CD8-positive, alpha-beta memory T cell (primary cell): ENCODE data around the gene PYGB. TPM values are rescaled to one million over a fixed set of nuclear protein-coding genes. Genes with fewer than 3 reads are reported as not detected.
"Not testable (repeated sequence)": the region's sequence is repeated elsewhere in the genome, so short reads cannot be mapped to it uniquely, and the experiment has no call there.

Experiments used
- CTCF ChIA-PET: fragments of 350-600 bp; sonication (Branson Sonifier 250); formaldehyde crosslinking; loops from one replicate; lab custom pipeline; 2021; ENCODE audit warnings: antibody characterized with exemption; lab: Charles Lee
- POLR2A ChIA-PET: fragments of 350-600 bp; sonication (Branson Sonifier 250); formaldehyde crosslinking; loops from one replicate; lab custom pipeline; 2021; ENCODE audit warnings: antibody characterized with exemption; lab: Charles Lee
- DNase-seq, 5 donors: peaks; one replicate each; pipeline versions ENCODE4 v3.0.0 to v3.0.0-alpha.2; 2020 to 2022; ENCODE audit warnings: mixed read lengths in 1 of 5
- H3K27ac ChIP-seq: one replicate; pipeline ENCODE4 v1.7.0; 2013; ENCODE audit warnings: low read depth, mild to moderate bottlenecking, low read length, moderate library complexity
- H3K27me3 ChIP-seq: 2 replicates; pipeline ENCODE4 v1.7.0; 2013; ENCODE audit warnings: low read length, mild to moderate bottlenecking; ENCODE audit not compliant: insufficient read depth, poor library complexity, severe bottlenecking
- H3K36me3 ChIP-seq: 2 replicates; pipeline ENCODE4 v1.7.0; 2013; ENCODE audit warnings: mild to moderate bottlenecking, low read length, moderate library complexity; ENCODE audit not compliant: insufficient read depth
- H3K4me1 ChIP-seq: 2 replicates; pipeline ENCODE4 v1.7.0; 2013; ENCODE audit warnings: mild to moderate bottlenecking, low read length, moderate library complexity; ENCODE audit not compliant: insufficient read depth
- H3K4me3 ChIP-seq: 2 replicates; pipeline ENCODE4 v1.7.0; 2013; ENCODE audit warnings: mild to moderate bottlenecking, low read length
- H3K9me3 ChIP-seq: 2 replicates; pipeline ENCODE4 v1.7.0; 2013; ENCODE audit warnings: mild to moderate bottlenecking, low read length
- H3K27ac Mint-ChIP-seq, 8 donors: one replicate each; pipeline ENCODE4 v1.8.0; 2020 to 2021; ENCODE audit warnings: mixed read lengths in 8 of 8, mild to moderate bottlenecking in 6 of 8, inconsistent platforms in 3 of 8, moderate library complexity in 3 of 8
- H3K27me3 Mint-ChIP-seq, 2 donors: one replicate each; pipeline ENCODE4 v1.8.0; 2020 to 2021; ENCODE audit warnings: mixed read lengths in 2 of 2, mild to moderate bottlenecking in 1 of 2, moderate library complexity in 1 of 2
- H3K36me3 Mint-ChIP-seq, 3 donors: one replicate each; pipeline ENCODE4 v1.8.0; 2020 to 2021; ENCODE audit warnings: mixed read lengths in 3 of 3, inconsistent platforms in 1 of 3, mild to moderate bottlenecking in 1 of 3
- H3K4me1 Mint-ChIP-seq, 3 donors: one replicate each; pipeline ENCODE4 v1.8.0; 2020 to 2021; ENCODE audit warnings: mixed read lengths in 3 of 3, inconsistent platforms in 1 of 3, mild to moderate bottlenecking in 1 of 3
- H3K4me3 Mint-ChIP-seq, 7 donors: one replicate each; pipeline ENCODE4 v1.8.0; 2020 to 2021; ENCODE audit warnings: mixed read lengths in 7 of 7, mild to moderate bottlenecking in 6 of 7, moderate library complexity in 4 of 7, inconsistent platforms in 2 of 7
- H3K9me3 Mint-ChIP-seq, 5 donors: one replicate each; pipeline ENCODE4 v1.8.0; 2020 to 2022; ENCODE audit warnings: mixed read lengths in 5 of 5, mild to moderate bottlenecking in 3 of 5, moderate library complexity in 2 of 5, inconsistent platforms in 1 of 5
- polyA plus RNA-seq: library from polyadenylated mRNA; unstranded; fragments of 300-500 nt; fragmentation: Illumina TruSeq; gene quantifications from one replicate; pipeline ENCODE4 v1.2.3, GENCODE V29; 2021
- total RNA-seq, 2 experiments: library from RNA; stranded (reverse); gene quantifications; one replicate each; pipeline ENCODE4 v1.2.3, GENCODE V29; 2021

The PYGB gene
- total and polyA plus RNA-seq, 3 experiments from 2014 or later: 32.5 to 35.7 (median 35.6) TPM

- CTCF ChIA-PET: interaction anchor here (1.5 kb wide), 1 partner anchor 13 kb away, joined by 4 read pairs; no protein-coding TSS in a partner anchor
- H3K27me3 Mint-ChIP-seq: peaks cover 0 to 2% of the 10 kb centered on the region in 2 donors
- H3K9me3 Mint-ChIP-seq: no peaks in the 10 kb centered on the region
- POLR2A ChIA-PET: no interaction called here
- Histone ChIP-seq H3K4me3 (no peak overlapping the region), H3K4me1 (peaks cover 17% of the 10 kb centered on the region), H3K27me3 (no peaks in the 10 kb centered on the region), H3K9me3 (no peaks in the 10 kb centered on the region), H3K27ac (peak overlapping the region; percentile 38), H3K36me3 (no peaks in the 10 kb centered on the region)
- DNase-seq: peak in 1 of 5 donors; percentile 37
- peaks cover 11 to 33% (median 16%) of the 10 kb centered on the region in 3 donors for H3K4me1 Mint-ChIP-seq
- H3K27ac Mint-ChIP-seq: peak overlapping the region in 4 of 8 donors; percentile 23 to 76 (median 31)
- H3K36me3 Mint-ChIP-seq: peaks cover 0 to 17% (median 7%) of the 10 kb centered on the region in 3 donors
- no peak overlapping the region for H3K4me3 Mint-ChIP-seq
Observed at GRCh38 chr20:25309395-25310267, 61.7 kb downstream of the PYGB start.

- H3K27me3 ChIP-seq: no peaks in the 10 kb centered on the region
- Mint-ChIP-seq H3K9me3 (no peaks in the 10 kb centered on the region), H3K4me3 (peak overlapping the region; percentile 4 to 82 (median 68)), H3K27me3 (peaks cover 0 to 2% of the 10 kb centered on the region in 2 donors), H3K27ac (peak overlapping the region; percentile 5 to 94 (median 76)), H3K4me1 (peaks cover 13 to 39% (median 16%) of the 10 kb centered on the region in 3 donors), H3K36me3 (peaks cover 0 to 18% (median 8%) of the 10 kb centered on the region in 3 donors)
- H3K4me3 ChIP-seq: peak overlapping the region; percentile 52
- peak overlapping the region; percentile 64 for H3K27ac ChIP-seq
- H3K9me3 ChIP-seq: no peaks in the 10 kb centered on the region
- H3K36me3 ChIP-seq: no peaks in the 10 kb centered on the region
- H3K4me1 ChIP-seq: peaks cover 17% of the 10 kb centered on the region
- CTCF ChIA-PET: interaction anchor here (1.5 kb wide), 1 partner anchor 14 kb away, joined by 4 read pairs; no protein-coding TSS in a partner anchor
- peak in 1 of 5 donors; percentile 56 for DNase-seq
- POLR2A ChIA-PET: no interaction called here
Observed at GRCh38 chr20:25310268-25310920, 62.5 kb downstream of the PYGB start.

GRCh38 chr20:25310921-25311728, 63.2 kb downstream of the PYGB start:
- Mint-ChIP-seq H3K4me1 (peaks cover 16 to 43% (median 16%) of the 10 kb centered on the region in 3 donors), H3K27me3 (peaks cover 0 to 2% of the 10 kb centered on the region in 2 donors), H3K36me3 (peaks cover 0 to 22% (median 9%) of the 10 kb centered on the region in 3 donors), H3K9me3 (no peaks in the 10 kb centered on the region), H3K4me3 (peak overlapping the region; percentile 4 to 82 (median 68)), H3K27ac (peak overlapping the region; percentile 5 to 94 (median 76))
- Histone ChIP-seq H3K9me3 (no peaks in the 10 kb centered on the region), H3K4me3 (peak overlapping the region; percentile 52), H3K36me3 (no peaks in the 10 kb centered on the region), H3K27me3 (no peaks in the 10 kb centered on the region), H3K4me1 (peaks cover 17% of the 10 kb centered on the region), H3K27ac (peak overlapping the region; percentile 64)
- POLR2A ChIA-PET: no interaction called here
- CTCF ChIA-PET: interaction anchor here (1.5 kb wide), 1 partner anchor 15 kb away, joined by 4 read pairs; no protein-coding TSS in a partner anchor
- no peak for DNase-seq

- H3K27ac Mint-ChIP-seq, H3K36me3 ChIP-seq, H3K9me3 Mint-ChIP-seq, H3K4me3 Mint-ChIP-seq, H3K27ac ChIP-seq, POLR2A ChIA-PET, H3K4me3 ChIP-seq, DNase-seq, CTCF ChIA-PET, H3K27me3 Mint-ChIP-seq, H3K27me3 ChIP-seq, H3K9me3 ChIP-seq: not testable (repeated sequence)
- peaks cover 17% of the 10 kb centered on the region for H3K4me1 ChIP-seq
- peaks cover 0 to 24% (median 9%) of the 10 kb centered on the region in 3 donors for H3K36me3 Mint-ChIP-seq
- peaks cover 16 to 49% (median 16%) of the 10 kb centered on the region in 3 donors for H3K4me1 Mint-ChIP-seq
Observed at GRCh38 chr20:25312716-25313115, 64.8 kb downstream of the PYGB start.

- Histone ChIP-seq H3K36me3 (no peaks in the 10 kb centered on the region), H3K27ac (no peak overlapping the region), H3K27me3 (no peaks in the 10 kb centered on the region), H3K4me3 (no peak overlapping the region), H3K9me3 (no peaks in the 10 kb centered on the region), H3K4me1 (peaks cover 17% of the 10 kb centered on the region)
- ChIA-PET CTCF (no interaction called here), POLR2A (no interaction called here)
- Mint-ChIP-seq H3K4me3 (no peak overlapping the region), H3K36me3 (peaks cover 0 to 21% (median 9%) of the 10 kb centered on the region in 3 donors), H3K4me1 (peaks cover 16 to 50% (median 16%) of the 10 kb centered on the region in 3 donors), H3K27ac (no peak overlapping the region), H3K27me3 (no peaks in the 10 kb centered on the region), H3K9me3 (no peaks in the 10 kb centered on the region)
- no peak for DNase-seq
Observed at GRCh38 chr20:25313593-25313992, 65.7 kb downstream of the PYGB start.

- Histone ChIP-seq H3K27ac (no peak overlapping the region), H3K4me3 (no peak overlapping the region), H3K27me3 (no peaks in the 10 kb centered on the region), H3K9me3 (no peaks in the 10 kb centered on the region), H3K4me1 (peaks cover 17% of the 10 kb centered on the region), H3K36me3 (no peaks in the 10 kb centered on the region)
- ChIA-PET CTCF (interaction anchor here (0.5 kb wide), 1 partner anchor 33 kb away, joined by 4 read pairs; no protein-coding TSS in a partner anchor), POLR2A (no interaction called here)
- DNase-seq: no peak
- H3K4me1 Mint-ChIP-seq: peaks cover 16 to 49% (median 16%) of the 10 kb centered on the region in 3 donors
- H3K9me3 Mint-ChIP-seq: no peaks in the 10 kb centered on the region
- H3K4me3 Mint-ChIP-seq: no peak overlapping the region
- peak overlapping the region in 2 of 8 donors; percentile 72 to 89 for H3K27ac Mint-ChIP-seq
- no peaks in the 10 kb centered on the region for H3K27me3 Mint-ChIP-seq
- peaks cover 0 to 24% (median 10%) of the 10 kb centered on the region in 3 donors for H3K36me3 Mint-ChIP-seq
Observed at GRCh38 chr20:25314497-25315417, 66.9 kb downstream of the PYGB start.
